Upper lobe of left lung (tissue), 6 donors: ENCODE measurements around the gene PROKR1. TPM values are rescaled to one million over a fixed set of nuclear protein-coding genes. Genes with fewer than 3 reads are reported as not detected.

Source experiments
- ATAC-seq, 2 donors: fragments of 200-7000 bp; cut with Tn5 transposase; one replicate each; pipeline ENCODE4 v1.9.1; 2022; ENCODE audit warnings: mild to moderate bottlenecking in 2 of 2, moderate library complexity in 2 of 2; ENCODE audit not compliant: low FRiP score in 2 of 2
- DNase-seq, 2 donors: peaks; one replicate each; pipeline ENCODE4 v3.0.0-alpha.2; 2019 to 2020
- H3K27ac ChIP-seq, 4 donors: fragments of 200-600 bp; sonication (generic); one replicate each; pipeline ENCODE4 v1.5.1; 2016 to 2019
- H3K27me3 ChIP-seq, 4 donors: fragments of 200-600 bp; sonication (generic); one replicate each; pipeline ENCODE4 v1.5.1; 2017 to 2019
- H3K36me3 ChIP-seq, 4 donors: fragments of 200-600 bp; sonication (generic); one replicate each; pipeline ENCODE4 v1.5.1; 2016 to 2019
- H3K4me1 ChIP-seq, 4 donors: fragments of 200-600 bp; sonication (generic); one replicate each; pipeline ENCODE4 v1.5.1; 2018 to 2019
- H3K4me3 ChIP-seq, 4 donors: fragments of 200-600 bp; sonication (generic); one replicate each; pipeline ENCODE4 v1.5.1; 2017 to 2019; ENCODE audit warnings: mild to moderate bottlenecking in 2 of 4, moderate library complexity in 1 of 4
- H3K9me3 ChIP-seq, 4 donors: fragments of 200-600 bp; sonication (generic); one replicate each; pipeline ENCODE4 v1.5.1; 2018 to 2019
- CTCF ChIP-seq, 6 experiments: fragments of 450-650 bp in 4 of 6; fragments of 200-600 bp in 2 of 6; sonication (generic) in 2 of 6; IDR thresholded peaks; one replicate each; pipeline ENCODE4 v1.5.1; 2016 to 2019; ENCODE audit warnings: antibody characterized with exemption in 6 of 6
- EP300 ChIP-seq, 4 donors: sonication (generic); formaldehyde crosslinking; IDR thresholded peaks; one replicate each; pipeline ENCODE4 v1.5.1; 2017; ENCODE audit warnings: antibody characterized with exemption in 4 of 4, control low read depth in 2 of 4
- POLR2A ChIP-seq, 4 donors: fragments of 450-650 bp; IDR thresholded peaks; one replicate each; pipeline ENCODE4 v1.5.1; 2016 to 2017; ENCODE audit warnings: antibody characterized with exemption in 4 of 4, mild to moderate bottlenecking in 2 of 4
- POLR2AphosphoS5 ChIP-seq, 2 donors: sonication (generic); formaldehyde crosslinking; IDR thresholded peaks; one replicate each; pipeline ENCODE4 v1.5.1; 2017; ENCODE audit warnings: antibody characterized with exemption in 2 of 2
- WGBS, 2 donors: methylation state at CpG; one replicate each; pipeline ENCODE4 v1.1.5; 2017 to 2018; 5-methylcytosine and 5-hydroxymethylcytosine counted together
- total RNA-seq, 6 donors: library from RNA; depleted of rRNA in 4 of 6; stranded (reverse); fragments of >200 nt in 4 of 6; gene quantifications; one replicate each; pipeline versions ENCODE4 v1.1.0 to v1.2.1, GENCODE V29; 2016 to 2021
- donor health status: DM: no; HTN: no; CAD: no; lungs with moderate emphysema.
- donor health status: DM: no; HTN: yes; CAD: no; lungs with severe emphysema.

PROKR1 gene
- total RNA-seq, 6 donors from 2014 or later = 0.06 TPM; not detected in 5

GRCh38 chr2:68687018-68687417 lies 43.6 kb downstream of the PROKR1 start:
- Histone ChIP-seq H3K4me1 (no peaks in the 10 kb centered on the region), H3K27me3 (no peaks in the 10 kb centered on the region), H3K9me3 (no peaks in the 10 kb centered on the region), H3K27ac (no peak overlapping the region), H3K36me3 (no peaks in the 10 kb centered on the region), H3K4me3 (no peak overlapping the region)
- no peak for DNase-seq
- ATAC-seq = no peak
- TF ChIP-seq EP300 (IDR thresholded peaks at IDR 0.05) (no peak), CTCF (IDR thresholded peaks at IDR 0.05) (no peak), POLR2AphosphoS5 (IDR thresholded peaks at IDR 0.05) (no peak), POLR2A (IDR thresholded peaks at IDR 0.05) (no peak)
- 85 to 93% methylated on average over 1 of the region's 1 CpG for WGBS, 2 donors

GRCh38 chr2:68689553-68690537 lies 46.5 kb downstream of the PROKR1 start:
- ATAC-seq (peak in 1 of 2 donors; percentile 68), DNase-seq (peak in 1 of 2 donors; percentile 21)
- WGBS, 2 donors = 57 to 63% methylated on average over 7 of the region's 7 CpGs
- Histone ChIP-seq H3K27ac (peak overlapping the region in 1 of 4 donors; percentile 67), H3K27me3 (no peaks in the 10 kb centered on the region), H3K9me3 (no peaks in the 10 kb centered on the region), H3K4me3 (no peak overlapping the region), H3K4me1 (no peaks in the 10 kb centered on the region), H3K36me3 (no peaks in the 10 kb centered on the region)
- TF ChIP-seq EP300 (IDR thresholded peaks at IDR 0.05) (no peak), POLR2AphosphoS5 (IDR thresholded peaks at IDR 0.05) (no peak), POLR2A (IDR thresholded peaks at IDR 0.05) (no peak), CTCF (IDR thresholded peaks at IDR 0.05) (no peak)

GRCh38 chr2:68690851-68691250 lies 47.5 kb downstream of the PROKR1 start:
- no peaks in the 10 kb centered on the region for H3K36me3 ChIP-seq
- no peak for TF ChIP-seq EP300 (IDR thresholded peaks at IDR 0.05)
- no peak for TF ChIP-seq POLR2A (IDR thresholded peaks at IDR 0.05)
- no peak for TF ChIP-seq POLR2AphosphoS5 (IDR thresholded peaks at IDR 0.05)
- TF ChIP-seq CTCF (IDR thresholded peaks at IDR 0.05) = no peak
- no peaks in the 10 kb centered on the region for H3K27me3 ChIP-seq
- WGBS, 2 donors = 80 to 89% methylated on average over 3 of the region's 3 CpGs
- no peak overlapping the region for H3K4me3 ChIP-seq
- no peaks in the 10 kb centered on the region for H3K4me1 ChIP-seq
- no peaks in the 10 kb centered on the region for H3K9me3 ChIP-seq
- ATAC-seq (no peak), DNase-seq (no peak)
- H3K27ac ChIP-seq = no peak overlapping the region

GRCh38 chr2:68692511-68692910 lies 49.1 kb downstream of the PROKR1 start:
- DNase-seq (peak in 1 of 2 donors; percentile 21), ATAC-seq (peak in 1 of 2 donors; percentile 39)
- no peaks in the 10 kb centered on the region for H3K27me3 ChIP-seq
- no peaks in the 10 kb centered on the region for H3K36me3 ChIP-seq
- H3K4me3 ChIP-seq = no peak overlapping the region
- H3K27ac ChIP-seq = no peak overlapping the region
- WGBS, 2 donors = 67 to 80% methylated on average over 1 of the region's 1 CpG
- no peaks in the 10 kb centered on the region for H3K4me1 ChIP-seq
- no peaks in the 10 kb centered on the region for H3K9me3 ChIP-seq
- TF ChIP-seq POLR2AphosphoS5 (IDR thresholded peaks at IDR 0.05) (no peak), CTCF (IDR thresholded peaks at IDR 0.05) (no peak), POLR2A (IDR thresholded peaks at IDR 0.05) (no peak), EP300 (IDR thresholded peaks at IDR 0.05) (no peak)
